HFFc6 (cell line): Measurements from ENCODE around the gene GARS1. TPM values are rescaled to one million over a fixed set of nuclear protein-coding genes. Genes with fewer than 3 reads are reported as not detected.

Experiments used
- DNase-seq: peaks from one replicate; pipeline ENCODE4 v3.0.0-alpha.2; 2018
- H3K27ac Mint-ChIP-seq: 2 replicates; pipeline ENCODE4 v1.8.0; 2020; ENCODE audit warnings: mild to moderate bottlenecking, mixed read lengths
- H3K27me3 Mint-ChIP-seq: 2 replicates; pipeline ENCODE4 v1.8.0; 2021; ENCODE audit warnings: mild to moderate bottlenecking, moderate library complexity, mixed read lengths; ENCODE audit not compliant: insufficient read depth
- H3K36me3 Mint-ChIP-seq: 2 replicates; pipeline ENCODE4 v1.8.0; 2021; ENCODE audit warnings: low read depth, mixed read lengths
- H3K4me1 Mint-ChIP-seq: 2 replicates; pipeline ENCODE4 v1.8.0; 2020; ENCODE audit warnings: low read depth, mixed read lengths
- H3K4me3 Mint-ChIP-seq: 2 replicates; pipeline ENCODE4 v1.8.0; 2020; ENCODE audit warnings: mild to moderate bottlenecking, moderate library complexity, mixed read lengths
- H3K9me3 Mint-ChIP-seq: 2 replicates; pipeline ENCODE4 v1.8.0; 2020; ENCODE audit warnings: mild to moderate bottlenecking, mixed read lengths
- long read RNA-seq: library from polyadenylated mRNA; unstranded; transcript quantifications from one replicate; pipeline ENCODE4 v2.0.0, GENCODE V29; 2019
- total RNA-seq, 6 experiments: library from RNA; stranded (reverse); fragmentation: NEBNext Ultra II Directional; extraction: Animal tissue kit (Norgen Biotek cat#: 25700); gene quantifications; 2 replicates in 1 of 6; 3 replicates in 5 of 6; pipeline ENCODE4 v1.2.3, GENCODE V29; 2021
- TF ChIP-seq, protein P1 (sequence below): fragments of 200-600 bp; sonication (generic); IDR thresholded peaks from 2 replicates; pipeline ENCODE4 v1.5.0; 2021; ENCODE audit warnings: antibody characterized with exemption, mild to moderate bottlenecking

Gene GARS1, protein sequence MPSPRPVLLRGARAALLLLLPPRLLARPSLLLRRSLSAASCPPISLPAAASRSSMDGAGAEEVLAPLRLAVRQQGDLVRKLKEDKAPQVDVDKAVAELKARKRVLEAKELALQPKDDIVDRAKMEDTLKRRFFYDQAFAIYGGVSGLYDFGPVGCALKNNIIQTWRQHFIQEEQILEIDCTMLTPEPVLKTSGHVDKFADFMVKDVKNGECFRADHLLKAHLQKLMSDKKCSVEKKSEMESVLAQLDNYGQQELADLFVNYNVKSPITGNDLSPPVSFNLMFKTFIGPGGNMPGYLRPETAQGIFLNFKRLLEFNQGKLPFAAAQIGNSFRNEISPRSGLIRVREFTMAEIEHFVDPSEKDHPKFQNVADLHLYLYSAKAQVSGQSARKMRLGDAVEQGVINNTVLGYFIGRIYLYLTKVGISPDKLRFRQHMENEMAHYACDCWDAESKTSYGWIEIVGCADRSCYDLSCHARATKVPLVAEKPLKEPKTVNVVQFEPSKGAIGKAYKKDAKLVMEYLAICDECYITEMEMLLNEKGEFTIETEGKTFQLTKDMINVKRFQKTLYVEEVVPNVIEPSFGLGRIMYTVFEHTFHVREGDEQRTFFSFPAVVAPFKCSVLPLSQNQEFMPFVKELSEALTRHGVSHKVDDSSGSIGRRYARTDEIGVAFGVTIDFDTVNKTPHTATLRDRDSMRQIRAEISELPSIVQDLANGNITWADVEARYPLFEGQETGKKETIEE
- 100 to 1,000 TPM; 258 to 330 (median 271) TPM for total RNA-seq
- long read RNA-seq, transcript GARS-201 (17 exons, 2,634 nt) = major isoform, 362 of 427 reads
- long read RNA-seq, partial matches to known transcripts = 36 of 427 reads
- long read RNA-seq, other reads (novel, unspliced or antisense) = 25 of 427 reads

DNA sequence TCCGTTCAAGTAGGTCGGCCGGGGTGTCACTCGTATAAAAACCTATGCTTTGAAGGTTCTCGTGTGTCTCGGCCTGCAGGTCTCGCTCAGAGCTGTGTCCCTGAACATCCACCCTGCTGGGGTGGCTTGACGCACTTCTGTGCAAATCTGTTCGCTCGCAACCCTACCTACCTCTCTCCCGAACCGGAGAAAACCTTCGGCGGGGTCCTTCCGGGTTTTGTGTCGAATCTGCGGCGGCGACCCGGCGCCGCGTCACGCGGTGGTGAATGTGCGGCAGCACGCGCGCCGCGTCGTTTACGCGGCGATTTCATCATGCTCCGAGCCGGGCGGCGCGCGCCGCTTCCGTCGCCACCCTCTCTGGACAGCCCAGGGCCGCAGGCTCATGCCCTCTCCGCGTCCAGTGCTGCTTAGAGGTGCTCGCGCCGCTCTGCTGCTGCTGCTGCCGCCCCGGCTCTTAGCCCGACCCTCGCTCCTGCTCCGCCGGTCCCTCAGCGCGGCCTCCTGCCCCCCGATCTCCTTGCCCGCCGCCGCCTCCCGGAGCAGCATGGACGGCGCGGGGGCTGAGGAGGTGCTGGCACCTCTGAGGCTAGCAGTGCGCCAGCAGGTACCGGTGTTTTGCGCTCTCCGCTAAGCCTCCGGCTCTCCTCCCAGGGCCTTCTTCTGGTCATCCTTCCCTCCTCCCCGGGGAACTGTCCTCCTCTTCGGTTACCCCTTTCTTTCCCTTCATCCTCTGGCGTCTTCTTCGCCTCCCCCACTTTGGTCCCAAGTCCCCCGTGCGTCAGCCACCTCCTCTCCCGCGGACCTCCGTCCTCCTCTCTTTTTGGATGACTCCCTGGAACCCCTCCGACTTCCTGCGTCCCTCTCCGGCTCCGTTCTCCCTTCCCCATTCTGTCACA lies at the start of gene GARS1:
TSS of gene GARS1 (plus strand) at position 339 of the 896 bp plus-strand sequence. CDS start at position 383, 44 bp downstream.
- H3K27me3 Mint-ChIP-seq = peaks cover 4% of the 10 kb centered on the region
- no peaks in the 10 kb centered on the region for H3K9me3 Mint-ChIP-seq
- H3K36me3 Mint-ChIP-seq = peaks cover 40% of the 10 kb centered on the region
- TF ChIP-seq, protein P1, sequence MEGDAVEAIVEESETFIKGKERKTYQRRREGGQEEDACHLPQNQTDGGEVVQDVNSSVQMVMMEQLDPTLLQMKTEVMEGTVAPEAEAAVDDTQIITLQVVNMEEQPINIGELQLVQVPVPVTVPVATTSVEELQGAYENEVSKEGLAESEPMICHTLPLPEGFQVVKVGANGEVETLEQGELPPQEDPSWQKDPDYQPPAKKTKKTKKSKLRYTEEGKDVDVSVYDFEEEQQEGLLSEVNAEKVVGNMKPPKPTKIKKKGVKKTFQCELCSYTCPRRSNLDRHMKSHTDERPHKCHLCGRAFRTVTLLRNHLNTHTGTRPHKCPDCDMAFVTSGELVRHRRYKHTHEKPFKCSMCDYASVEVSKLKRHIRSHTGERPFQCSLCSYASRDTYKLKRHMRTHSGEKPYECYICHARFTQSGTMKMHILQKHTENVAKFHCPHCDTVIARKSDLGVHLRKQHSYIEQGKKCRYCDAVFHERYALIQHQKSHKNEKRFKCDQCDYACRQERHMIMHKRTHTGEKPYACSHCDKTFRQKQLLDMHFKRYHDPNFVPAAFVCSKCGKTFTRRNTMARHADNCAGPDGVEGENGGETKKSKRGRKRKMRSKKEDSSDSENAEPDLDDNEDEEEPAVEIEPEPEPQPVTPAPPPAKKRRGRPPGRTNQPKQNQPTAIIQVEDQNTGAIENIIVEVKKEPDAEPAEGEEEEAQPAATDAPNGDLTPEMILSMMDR = no peak
- peaks cover 60% of the 10 kb centered on the region for H3K4me1 Mint-ChIP-seq
- peak; percentile 84 for DNase-seq
- H3K4me3 Mint-ChIP-seq = peak within 1 kb of the TSS; percentile 100
- peak within 1 kb of the TSS; percentile 99 for H3K27ac Mint-ChIP-seq

DNA sequence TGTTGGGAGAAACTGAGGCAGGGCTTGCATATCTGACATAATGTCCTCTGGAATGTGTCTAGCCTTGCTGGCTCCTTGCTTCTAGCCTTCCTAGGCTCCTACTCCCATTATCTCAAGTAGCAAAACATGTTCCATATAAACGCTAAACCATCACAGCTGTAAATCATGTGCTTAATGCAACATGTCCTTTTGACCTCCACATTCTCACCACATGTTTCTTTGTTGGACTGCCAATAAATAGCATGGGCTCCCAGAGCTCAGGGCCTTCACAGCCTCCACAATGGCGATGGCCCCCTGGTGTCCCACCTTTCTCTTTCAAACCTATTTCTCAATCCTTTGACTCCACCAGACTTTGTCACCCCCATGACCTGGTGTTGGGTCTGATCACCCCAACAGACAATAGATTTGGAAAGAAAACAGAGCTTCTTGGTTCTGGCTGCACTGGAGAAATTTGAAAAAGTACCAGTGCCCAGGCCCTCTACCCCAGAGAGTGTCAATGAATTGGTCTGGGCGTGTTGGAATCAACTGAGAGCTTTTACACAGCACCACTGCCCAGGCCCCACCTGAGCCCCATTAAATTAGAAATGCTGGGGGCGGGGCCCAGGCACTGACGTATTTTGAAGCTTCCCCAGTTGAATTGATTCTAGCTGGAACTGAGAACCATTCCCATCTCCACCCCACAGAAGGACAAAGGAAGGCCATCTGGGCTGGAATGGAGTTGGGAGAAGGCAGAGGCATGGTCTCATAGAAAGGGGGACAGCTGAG lies 48.7 kb upstream of the GARS1 start:
- Mint-ChIP-seq H3K4me3 (no peak overlapping the region), H3K4me1 (peaks cover 15% of the 10 kb centered on the region), H3K27me3 (no peaks in the 10 kb centered on the region; the same call in 1 of the 2 replicates), H3K9me3 (no peaks in the 10 kb centered on the region), H3K27ac (no peak overlapping the region), H3K36me3 (peaks cover 30% of the 10 kb centered on the region)
- no peak for DNase-seq
- TF ChIP-seq, protein P1 = no peak

DNA sequence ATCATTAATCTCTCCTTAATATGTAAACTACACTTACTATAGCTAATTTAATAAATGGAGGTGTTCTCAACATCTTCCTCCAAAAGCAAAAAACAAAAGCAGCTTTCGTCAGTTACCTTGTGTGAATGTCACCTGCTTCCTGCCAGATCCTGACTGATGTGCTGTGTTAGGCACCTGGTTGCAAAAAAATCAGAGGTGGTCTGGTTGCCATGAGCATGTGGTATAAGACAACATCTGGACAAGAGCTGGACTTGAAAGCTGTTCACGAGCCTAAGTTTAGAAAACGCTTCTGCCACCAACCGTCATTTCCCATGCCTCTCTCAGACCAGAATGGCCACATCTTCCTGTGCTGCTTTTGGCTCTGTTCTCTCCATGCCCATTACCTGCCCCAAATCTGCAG lies 48.1 kb upstream of the GARS1 start:
- no peaks in the 10 kb centered on the region for H3K9me3 Mint-ChIP-seq
- no peak for DNase-seq
- peaks cover 30% of the 10 kb centered on the region for H3K36me3 Mint-ChIP-seq
- TF ChIP-seq, protein P1 = no peak
- no peak overlapping the region for H3K27ac Mint-ChIP-seq
- H3K4me3 Mint-ChIP-seq = no peak overlapping the region
- no peaks in the 10 kb centered on the region; the same call in 1 of the 2 replicates for H3K27me3 Mint-ChIP-seq
- H3K4me1 Mint-ChIP-seq = peaks cover 21% of the 10 kb centered on the region

DNA sequence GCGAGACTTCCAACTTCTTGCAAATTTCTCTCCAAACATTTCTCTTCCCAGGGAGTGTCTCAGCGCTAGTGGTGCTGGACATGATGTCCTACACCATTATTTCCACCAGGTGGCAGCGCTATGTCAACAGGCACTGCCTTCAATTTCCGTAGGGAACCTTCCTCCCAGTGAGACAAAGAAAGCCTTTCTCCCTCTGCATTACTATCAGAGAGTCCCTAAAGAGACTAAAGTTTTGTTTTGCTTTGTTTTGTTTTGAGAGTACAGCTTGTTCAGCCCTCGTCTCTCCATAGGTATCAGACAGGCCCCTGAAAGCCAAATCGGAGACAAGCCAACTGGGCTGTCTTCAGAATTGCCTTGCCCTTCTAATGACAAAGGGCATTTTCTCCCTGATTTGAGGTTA lies 45.8 kb upstream of the GARS1 start:
- Mint-ChIP-seq H3K9me3 (no peaks in the 10 kb centered on the region), H3K36me3 (peaks cover 20% of the 10 kb centered on the region), H3K27me3 (no peaks in the 10 kb centered on the region; the same call in 1 of the 2 replicates), H3K4me3 (no peak overlapping the region), H3K4me1 (peaks cover 27% of the 10 kb centered on the region), H3K27ac (no peak overlapping the region)
- TF ChIP-seq, protein P1 = peak; percentile 92
- peak; percentile 60 for DNase-seq
